RWPE2 (cell line): ENCODE data around the gene LAPTM5.

Source experiments
- ATAC-seq: fragments of 200-7000 bp; cut with Tn5 transposase; 3 replicates; pipeline ENCODE4 v1.9.1; 2021; ENCODE audit warnings: low read depth
- DNase-seq: peaks from one replicate; pipeline ENCODE4 v3.0.0-alpha.2; 2020; ENCODE audit warnings: low spot score
- H3K27ac ChIP-seq: fragments of 450-650 bp; 2 replicates; pipeline ENCODE4 v1.5.1; 2017; ENCODE audit warnings: mild to moderate bottlenecking; ENCODE audit not compliant: poor library complexity, severe bottlenecking
- H3K27me3 ChIP-seq: fragments of 250-450 bp; sonication (Bioruptor Pico); 2 replicates; pipeline ENCODE4 v1.5.1; 2021; ENCODE audit warnings: mild to moderate bottlenecking, moderate library complexity; ENCODE audit not compliant: insufficient read depth, poor library complexity, severe bottlenecking
- H3K36me3 ChIP-seq: fragments of 250-450 bp; sonication (Bioruptor Pico); 2 replicates; pipeline ENCODE4 v1.5.1; 2020; ENCODE audit warnings: low read depth, mild to moderate bottlenecking, moderate library complexity
- H3K4me1 ChIP-seq: fragments of 250-450 bp; sonication (Bioruptor Pico); 2 replicates; pipeline ENCODE4 v1.5.1; 2021; ENCODE audit warnings: mild to moderate bottlenecking, moderate library complexity; ENCODE audit not compliant: insufficient read depth, poor library complexity, severe bottlenecking
- H3K4me3 ChIP-seq: fragments of 250-450 bp; sonication (Bioruptor Pico); 2 replicates; pipeline ENCODE4 v1.5.1; 2021; ENCODE audit warnings: mild to moderate bottlenecking, moderate library complexity; ENCODE audit not compliant: severe bottlenecking
- H3K9me3 ChIP-seq: fragments of 250-450 bp; sonication (Bioruptor Pico); 2 replicates; pipeline ENCODE4 v1.5.1; 2021; ENCODE audit warnings: mild to moderate bottlenecking, moderate library complexity; ENCODE audit not compliant: severe bottlenecking
- TF ChIP-seq, protein P1 (sequence below): fragments of 450-650 bp; IDR thresholded peaks from one replicate; pipeline ENCODE4 v1.5.1; 2017; ENCODE audit warnings: mild to moderate bottlenecking, moderate library complexity; ENCODE audit not compliant: poor library complexity, severe bottlenecking

Gene LAPTM5, protein sequence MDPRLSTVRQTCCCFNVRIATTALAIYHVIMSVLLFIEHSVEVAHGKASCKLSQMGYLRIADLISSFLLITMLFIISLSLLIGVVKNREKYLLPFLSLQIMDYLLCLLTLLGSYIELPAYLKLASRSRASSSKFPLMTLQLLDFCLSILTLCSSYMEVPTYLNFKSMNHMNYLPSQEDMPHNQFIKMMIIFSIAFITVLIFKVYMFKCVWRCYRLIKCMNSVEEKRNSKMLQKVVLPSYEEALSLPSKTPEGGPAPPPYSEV

DNA sequence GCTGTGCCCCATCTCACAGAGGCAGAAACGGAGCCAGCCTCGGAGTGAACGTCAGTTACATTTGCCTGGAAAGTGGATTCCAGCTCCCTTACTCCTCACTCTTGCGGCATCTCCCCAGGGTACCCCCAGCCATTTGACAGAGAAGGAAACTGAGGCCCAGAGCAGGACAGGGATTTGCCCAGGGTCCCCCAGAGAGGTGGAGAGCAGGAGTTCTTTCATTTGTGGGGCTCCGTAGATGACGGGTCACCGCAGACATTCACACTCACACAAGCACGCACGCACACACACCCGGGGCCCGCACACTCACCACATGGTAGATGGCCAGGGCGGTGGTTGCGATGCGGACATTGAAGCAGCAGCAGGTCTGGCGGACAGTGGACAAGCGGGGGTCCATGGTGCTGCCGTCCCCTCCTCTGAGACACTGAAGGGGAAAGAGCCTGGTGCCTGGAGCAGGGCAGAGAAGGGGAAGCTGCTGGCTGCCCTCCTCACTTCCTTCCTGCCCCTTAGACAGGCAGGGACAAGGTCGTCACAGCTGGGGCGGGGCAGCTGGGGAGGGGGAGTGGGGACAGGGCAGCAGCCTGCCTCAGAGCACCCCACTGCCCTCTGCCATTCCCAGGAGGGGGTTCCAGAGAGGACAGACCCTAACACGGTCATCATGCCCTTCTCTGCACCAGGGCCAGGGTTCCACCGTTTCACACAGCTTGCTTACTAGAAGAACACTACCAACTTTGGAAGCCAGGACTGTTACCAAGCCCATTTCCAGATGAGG is at the start of gene LAPTM5:
Gene LAPTM5 (minus strand): TSS at position 423 of the 769 bp plus-strand sequence. CDS start 29 bp downstream, at position 394.
- no peak within 1 kb of the TSS for H3K4me3 ChIP-seq

DNA sequence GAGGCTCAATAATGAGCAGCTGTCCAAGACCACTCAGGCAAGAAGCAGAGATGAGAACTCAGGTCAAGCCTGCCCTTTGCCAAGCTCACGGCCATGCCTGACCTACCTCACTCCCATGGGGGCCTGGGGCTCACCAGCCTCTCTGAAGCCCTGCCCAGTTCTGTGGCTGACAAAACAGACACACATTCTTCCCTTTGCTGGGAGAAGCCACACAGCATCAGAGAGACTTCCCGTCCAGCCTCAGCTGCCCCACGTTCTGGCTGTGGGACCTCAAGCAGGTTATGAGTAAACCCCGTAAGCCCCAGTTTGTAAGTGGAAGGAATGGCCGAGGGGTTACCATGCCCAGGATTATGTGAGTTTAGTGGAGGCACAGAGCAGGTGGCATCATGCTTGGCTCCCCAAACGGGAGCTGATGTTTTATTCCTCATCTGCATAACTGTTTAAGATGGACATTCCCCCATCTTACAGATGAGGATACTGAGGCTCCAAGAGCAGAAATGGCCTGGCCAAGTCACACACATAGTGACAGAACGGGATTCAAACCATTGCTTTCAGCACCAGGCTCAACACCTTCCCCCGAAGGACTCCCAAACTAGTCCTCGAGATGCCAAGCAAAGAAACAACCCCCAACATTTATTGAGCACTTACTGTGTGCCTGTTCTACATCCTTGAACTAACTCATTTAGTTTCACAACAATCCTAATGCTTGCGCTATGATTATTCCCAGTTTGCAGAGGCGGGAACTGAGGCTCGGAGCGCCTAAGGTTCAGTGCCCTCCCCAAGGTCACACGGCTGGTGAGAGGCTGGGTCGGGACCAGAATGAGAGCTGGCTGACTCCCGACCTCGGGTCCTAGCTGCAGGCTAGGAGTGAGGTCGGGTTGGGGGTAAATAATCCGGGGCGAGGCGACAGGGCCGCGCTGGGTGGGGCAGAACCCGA is 49.1 kb upstream of the LAPTM5 start:
- H3K27me3 ChIP-seq: no peaks in the 10 kb centered on the region
- ATAC-seq (no peak), DNase-seq (no peak)
- H3K36me3 ChIP-seq: no peaks in the 10 kb centered on the region
- peaks cover 15% of the 10 kb centered on the region for H3K4me1 ChIP-seq
- no peaks in the 10 kb centered on the region for H3K9me3 ChIP-seq
- TF ChIP-seq, protein P1, sequence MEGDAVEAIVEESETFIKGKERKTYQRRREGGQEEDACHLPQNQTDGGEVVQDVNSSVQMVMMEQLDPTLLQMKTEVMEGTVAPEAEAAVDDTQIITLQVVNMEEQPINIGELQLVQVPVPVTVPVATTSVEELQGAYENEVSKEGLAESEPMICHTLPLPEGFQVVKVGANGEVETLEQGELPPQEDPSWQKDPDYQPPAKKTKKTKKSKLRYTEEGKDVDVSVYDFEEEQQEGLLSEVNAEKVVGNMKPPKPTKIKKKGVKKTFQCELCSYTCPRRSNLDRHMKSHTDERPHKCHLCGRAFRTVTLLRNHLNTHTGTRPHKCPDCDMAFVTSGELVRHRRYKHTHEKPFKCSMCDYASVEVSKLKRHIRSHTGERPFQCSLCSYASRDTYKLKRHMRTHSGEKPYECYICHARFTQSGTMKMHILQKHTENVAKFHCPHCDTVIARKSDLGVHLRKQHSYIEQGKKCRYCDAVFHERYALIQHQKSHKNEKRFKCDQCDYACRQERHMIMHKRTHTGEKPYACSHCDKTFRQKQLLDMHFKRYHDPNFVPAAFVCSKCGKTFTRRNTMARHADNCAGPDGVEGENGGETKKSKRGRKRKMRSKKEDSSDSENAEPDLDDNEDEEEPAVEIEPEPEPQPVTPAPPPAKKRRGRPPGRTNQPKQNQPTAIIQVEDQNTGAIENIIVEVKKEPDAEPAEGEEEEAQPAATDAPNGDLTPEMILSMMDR: no peak
- H3K27ac ChIP-seq: no peak overlapping the region
- H3K4me3 ChIP-seq: no peak overlapping the region

More for the DNA sequence above, at the start of gene LAPTM5:
- Histone ChIP-seq H3K9me3 (no peaks in the 10 kb centered on the region), H3K27me3 (no peaks in the 10 kb centered on the region), H3K36me3 (no peaks in the 10 kb centered on the region), H3K4me1 (peaks cover 22% of the 10 kb centered on the region), H3K27ac (peak within 1 kb of the TSS; percentile 60)
- DNase-seq (no peak), ATAC-seq (no peak)
- TF ChIP-seq, protein P1: no peak

DNA sequence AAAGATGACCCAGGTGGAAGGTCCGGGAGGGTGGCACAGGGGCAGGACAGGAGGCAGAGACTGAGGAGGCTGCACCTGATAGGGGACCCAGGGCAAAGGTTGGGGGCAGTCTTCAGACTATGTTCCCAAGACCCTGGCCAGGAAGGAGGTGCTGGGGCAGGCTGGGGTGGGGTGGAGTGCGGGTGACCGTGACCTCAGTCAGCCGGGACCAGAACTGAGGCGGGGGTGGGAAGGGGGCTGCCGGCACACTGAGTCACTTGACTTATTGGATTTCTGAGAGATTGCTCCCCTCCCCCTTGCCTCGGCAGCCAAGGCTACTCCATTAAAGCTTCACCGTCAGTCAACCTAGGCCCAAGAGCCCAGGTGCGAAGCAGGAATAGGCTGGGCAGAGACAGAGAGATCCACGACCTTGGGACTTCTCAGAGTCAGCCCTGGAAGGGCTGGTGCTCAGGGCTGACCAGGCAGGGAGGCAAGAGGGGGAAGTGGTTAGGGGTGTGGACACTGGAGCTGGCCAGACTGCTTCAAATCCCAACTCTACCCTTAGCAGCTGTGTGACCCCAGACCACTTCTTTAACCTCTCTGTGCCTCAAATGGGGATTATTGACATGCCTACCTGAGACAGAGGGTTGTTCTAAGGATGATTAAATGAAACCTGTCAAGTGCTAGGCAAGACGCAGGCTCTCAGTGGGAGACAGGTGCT is 47.9 kb upstream of the LAPTM5 start:
- H3K27me3 ChIP-seq: no peaks in the 10 kb centered on the region
- H3K4me3 ChIP-seq: no peak overlapping the region
- no peaks in the 10 kb centered on the region for H3K9me3 ChIP-seq
- ATAC-seq (no peak), DNase-seq (no peak)
- no peak overlapping the region for H3K27ac ChIP-seq
- H3K36me3 ChIP-seq: no peaks in the 10 kb centered on the region
- H3K4me1 ChIP-seq: peaks cover 15% of the 10 kb centered on the region
- TF ChIP-seq, protein P1: no peak

DNA sequence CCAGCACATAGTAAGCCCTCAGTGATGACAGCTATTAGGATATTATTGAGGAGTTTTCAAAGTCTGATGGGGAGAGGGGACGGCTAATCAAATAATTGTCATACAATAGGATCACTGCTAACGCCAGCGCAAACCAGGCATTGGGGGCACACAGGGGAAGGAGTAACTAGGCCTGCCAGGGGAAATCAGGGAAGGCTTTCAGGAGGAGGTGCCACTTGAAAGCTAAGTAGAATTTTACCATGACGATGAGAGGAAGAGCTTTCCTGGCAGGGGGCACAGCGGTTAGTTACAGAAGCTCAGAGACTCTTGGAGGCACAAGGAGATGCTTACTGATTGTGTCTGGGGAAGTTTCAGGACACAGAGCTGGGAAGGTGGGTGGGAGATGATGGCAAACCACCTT is 47.2 kb upstream of the LAPTM5 start:
- TF ChIP-seq, protein P1: no peak
- DNase-seq: no peak
- Histone ChIP-seq H3K36me3 (no peaks in the 10 kb centered on the region), H3K27me3 (no peaks in the 10 kb centered on the region), H3K27ac (no peak overlapping the region), H3K9me3 (no peaks in the 10 kb centered on the region), H3K4me1 (peaks cover 9% of the 10 kb centered on the region), H3K4me3 (no peak overlapping the region)
- no peak for ATAC-seq
